ENCODE results near the gene FXR1. TPM values are rescaled to one million over a fixed set of nuclear protein-coding genes. Genes with fewer than 3 reads are reported as not detected.
A peak's percentile ranks its signal among the peaks of the same experiment; 100 is the strongest.
"Not testable (repeated sequence)": the region's sequence is repeated elsewhere in the genome, so short reads cannot be mapped to it uniquely, and the experiment has no call there.

Gene FXR1
- polyA plus RNA-seq, 4 donors: 42.7 to 143 (median 51.1) TPM

- WGBS, 3 donors: 82 to 94% (median 92%) methylated on average over 2 of the region's 2 CpGs
- no peaks in the 10 kb centered on the region for H3K4me1 ChIP-seq (ENCODE audit: control insufficient read depth in 3 of 3, insufficient read depth in 2 of 3, low read depth in 1 of 3, low read length in 2 of 3)
- DNase-seq (no peak), FAIRE-seq (no peak)
- no peaks in the 10 kb centered on the region for H3K9me3 ChIP-seq (ENCODE audit: control insufficient read depth in 2 of 2, insufficient read depth in 1 of 2, low read depth in 1 of 2, low read length in 1 of 2)
- no peak overlapping the region for H3K27ac ChIP-seq (ENCODE audit: low read depth in 1 of 3, low read length in 2 of 3)
- H3K27me3 ChIP-seq (ENCODE audit: control insufficient read depth in 3 of 3, insufficient read depth in 3 of 3, low read length in 3 of 3): no peaks in the 10 kb centered on the region
- no peak overlapping the region for H3K4me3 ChIP-seq (ENCODE audit: low read depth in 1 of 3, low read length in 3 of 3)
- peaks cover 0 to 8% (median 0%) of the 10 kb centered on the region in 3 donors for H3K36me3 ChIP-seq (ENCODE audit: control insufficient read depth in 3 of 3, insufficient read depth in 2 of 3, low read depth in 1 of 3, low read length in 3 of 3)
Measured at GRCh38 chr3:180981912-180982311, 69.4 kb downstream of the FXR1 start.

DNA sequence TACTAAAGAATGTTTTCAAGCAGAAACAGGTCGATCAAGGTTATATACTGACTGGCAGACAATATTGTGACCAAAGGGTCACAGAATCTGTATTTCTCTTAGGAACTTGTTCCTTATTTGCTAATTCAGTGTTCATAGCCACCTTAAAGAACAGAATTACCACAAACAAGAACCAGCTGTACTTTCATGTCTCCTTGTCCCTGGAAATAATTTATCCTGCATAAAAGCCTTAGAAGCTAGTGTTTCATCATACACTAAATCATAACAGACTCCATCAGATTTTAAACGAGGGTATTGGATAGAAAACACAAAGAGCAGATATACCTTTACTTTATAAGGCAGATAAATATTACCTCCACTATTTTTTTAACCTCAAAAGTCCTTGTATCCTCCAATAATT lies 70.7 kb downstream of the FXR1 start:
- Histone ChIP-seq H3K36me3 (ENCODE audit: control insufficient read depth in 3 of 3, insufficient read depth in 2 of 3, low read depth in 1 of 3, low read length in 3 of 3) (peaks cover 0 to 8% (median 0%) of the 10 kb centered on the region in 3 donors), H3K27ac (ENCODE audit: low read depth in 1 of 3, low read length in 2 of 3) (no peak overlapping the region), H3K4me3 (ENCODE audit: low read depth in 1 of 3, low read length in 3 of 3) (no peak overlapping the region), H3K9me3 (ENCODE audit: control insufficient read depth in 2 of 2, insufficient read depth in 1 of 2, low read depth in 1 of 2, low read length in 1 of 2) (no peaks in the 10 kb centered on the region), H3K4me1 (ENCODE audit: control insufficient read depth in 3 of 3, insufficient read depth in 2 of 3, low read depth in 1 of 3, low read length in 2 of 3) (no peaks in the 10 kb centered on the region), H3K27me3 (ENCODE audit: control insufficient read depth in 3 of 3, insufficient read depth in 3 of 3, low read length in 3 of 3) (no peaks in the 10 kb centered on the region)
- no peak for DNase-seq
- 43 to 67% (median 50%) methylated on average over 2 of the region's 2 CpGs for WGBS, 3 donors
- no peak for FAIRE-seq

DNA sequence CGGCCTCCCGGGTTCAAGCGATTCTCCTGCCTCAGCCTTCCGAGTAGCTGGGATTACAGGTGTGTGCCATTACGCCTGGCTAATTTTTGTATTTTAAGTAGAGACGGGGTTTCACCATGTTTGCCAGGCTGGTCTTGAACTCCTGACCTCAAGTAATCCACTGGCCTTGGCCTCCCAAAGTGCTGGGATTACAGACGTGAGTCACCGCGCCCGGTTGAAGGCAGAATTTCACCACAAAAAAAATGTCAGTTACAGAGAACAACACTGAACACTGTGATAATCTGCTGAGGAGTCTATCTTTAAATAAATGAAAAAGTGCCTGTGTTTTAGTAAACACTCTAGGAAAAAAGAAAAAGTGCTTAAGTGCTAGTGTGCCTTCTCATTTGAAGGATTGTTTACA lies 73.9 kb downstream of the FXR1 start:
- not testable (repeated sequence) for H3K27ac ChIP-seq (ENCODE audit: low read depth in 1 of 3, low read length in 2 of 3); H3K9me3 ChIP-seq (ENCODE audit: control insufficient read depth in 2 of 2, insufficient read depth in 1 of 2, low read depth in 1 of 2, low read length in 1 of 2); H3K27me3 ChIP-seq (ENCODE audit: control insufficient read depth in 3 of 3, insufficient read depth in 3 of 3, low read length in 3 of 3); H3K4me3 ChIP-seq (ENCODE audit: low read depth in 1 of 3, low read length in 3 of 3); H3K36me3 ChIP-seq (ENCODE audit: control insufficient read depth in 3 of 3, insufficient read depth in 2 of 3, low read depth in 1 of 3, low read length in 3 of 3); FAIRE-seq; H3K4me1 ChIP-seq (ENCODE audit: control insufficient read depth in 3 of 3, insufficient read depth in 2 of 3, low read depth in 1 of 3, low read length in 2 of 3); DNase-seq
- 90 to 92% (median 91%) methylated on average over 10 of the region's 10 CpGs for WGBS, 3 donors

GRCh38 chr3:180987344-180987743 lies 74.9 kb downstream of the FXR1 start:
- no peaks in the 10 kb centered on the region for H3K27me3 ChIP-seq (ENCODE audit: control insufficient read depth in 3 of 3, insufficient read depth in 3 of 3, low read length in 3 of 3)
- 94 to 98% (median 97%) methylated on average over 2 of the region's 2 CpGs for WGBS, 3 donors
- no peak overlapping the region for H3K27ac ChIP-seq (ENCODE audit: low read depth in 1 of 3, low read length in 2 of 3)
- no peaks in the 10 kb centered on the region for H3K36me3 ChIP-seq (ENCODE audit: control insufficient read depth in 3 of 3, insufficient read depth in 2 of 3, low read depth in 1 of 3, low read length in 3 of 3)
- H3K9me3 ChIP-seq (ENCODE audit: control insufficient read depth in 2 of 2, insufficient read depth in 1 of 2, low read depth in 1 of 2, low read length in 1 of 2): no peaks in the 10 kb centered on the region
- FAIRE-seq: no peak
- no peak for DNase-seq
- H3K4me3 ChIP-seq (ENCODE audit: low read depth in 1 of 3, low read length in 3 of 3): no peak overlapping the region
- H3K4me1 ChIP-seq (ENCODE audit: control insufficient read depth in 3 of 3, insufficient read depth in 2 of 3, low read depth in 1 of 3, low read length in 2 of 3): no peaks in the 10 kb centered on the region

GRCh38 chr3:180989291-180990163 lies 77.1 kb downstream of the FXR1 start, which contains the start of gene DNAJC19:
TSS of gene DNAJC19 (minus strand) at chr3:180989736. CDS start at chr3:180989602, 134 bp downstream.
- DNase-seq (peak; percentile 97 to 98), FAIRE-seq (no peak)
- Histone ChIP-seq H3K4me3 (ENCODE audit: low read depth in 1 of 3, low read length in 3 of 3) (peak within 1 kb of the TSS; percentile 67 to 88 (median 70)), H3K36me3 (ENCODE audit: control insufficient read depth in 3 of 3, insufficient read depth in 2 of 3, low read depth in 1 of 3, low read length in 3 of 3) (no peaks in the 10 kb centered on the region), H3K27me3 (ENCODE audit: control insufficient read depth in 3 of 3, insufficient read depth in 3 of 3, low read length in 3 of 3) (no peaks in the 10 kb centered on the region), H3K27ac (ENCODE audit: low read depth in 1 of 3, low read length in 2 of 3) (peak within 1 kb of the TSS; percentile 82 to 92 (median 90)), H3K4me1 (ENCODE audit: control insufficient read depth in 3 of 3, insufficient read depth in 2 of 3, low read depth in 1 of 3, low read length in 2 of 3) (no peaks in the 10 kb centered on the region), H3K9me3 (ENCODE audit: control insufficient read depth in 2 of 2, insufficient read depth in 1 of 2, low read depth in 1 of 2, low read length in 1 of 2) (no peaks in the 10 kb centered on the region)
- WGBS, 3 donors: 0 to 1% (median 0%) methylated on average over 43 of the region's 43 CpGs

DNA sequence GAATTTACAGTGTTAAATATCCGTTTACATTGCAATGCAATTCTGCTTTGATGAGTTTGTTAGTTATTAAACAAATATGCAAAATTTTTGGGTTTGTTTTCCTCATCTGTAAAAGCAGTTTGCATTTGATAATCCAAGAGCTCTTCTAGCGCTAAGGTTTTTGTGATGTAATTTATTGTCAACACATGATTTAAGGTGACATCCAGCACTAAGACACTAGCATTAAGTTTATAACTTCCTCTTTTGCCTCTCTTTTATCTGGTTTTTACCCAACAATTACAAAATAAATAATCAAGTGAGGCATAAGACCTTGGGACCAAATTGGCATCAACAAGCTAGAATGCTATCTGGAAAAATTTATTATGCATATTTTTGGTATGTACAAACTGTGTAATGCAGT lies 78.0 kb downstream of the FXR1 start:
- FAIRE-seq (no peak), DNase-seq (no peak)
- Histone ChIP-seq H3K9me3 (ENCODE audit: control insufficient read depth in 2 of 2, insufficient read depth in 1 of 2, low read depth in 1 of 2, low read length in 1 of 2) (no peaks in the 10 kb centered on the region), H3K4me1 (ENCODE audit: control insufficient read depth in 3 of 3, insufficient read depth in 2 of 3, low read depth in 1 of 3, low read length in 2 of 3) (no peaks in the 10 kb centered on the region), H3K4me3 (ENCODE audit: low read depth in 1 of 3, low read length in 3 of 3) (peak overlapping the region in 2 of 3 donors; percentile 70 to 88), H3K27me3 (ENCODE audit: control insufficient read depth in 3 of 3, insufficient read depth in 3 of 3, low read length in 3 of 3) (no peaks in the 10 kb centered on the region), H3K36me3 (ENCODE audit: control insufficient read depth in 3 of 3, insufficient read depth in 2 of 3, low read depth in 1 of 3, low read length in 3 of 3) (no peaks in the 10 kb centered on the region), H3K27ac (ENCODE audit: low read depth in 1 of 3, low read length in 2 of 3) (no peak overlapping the region)
- 17 to 26% (median 22%) methylated on average over 2 of the region's 2 CpGs for WGBS, 3 donors

GRCh38 chr3:180996415-180996932 lies 84.0 kb downstream of the FXR1 start:
- Histone ChIP-seq H3K4me1 (ENCODE audit: control insufficient read depth in 3 of 3, insufficient read depth in 2 of 3, low read depth in 1 of 3, low read length in 2 of 3) (no peaks in the 10 kb centered on the region), H3K4me3 (ENCODE audit: low read depth in 1 of 3, low read length in 3 of 3) (no peak overlapping the region), H3K36me3 (ENCODE audit: control insufficient read depth in 3 of 3, insufficient read depth in 2 of 3, low read depth in 1 of 3, low read length in 3 of 3) (no peaks in the 10 kb centered on the region), H3K27ac (ENCODE audit: low read depth in 1 of 3, low read length in 2 of 3) (no peak overlapping the region), H3K27me3 (ENCODE audit: control insufficient read depth in 3 of 3, insufficient read depth in 3 of 3, low read length in 3 of 3) (no peaks in the 10 kb centered on the region), H3K9me3 (ENCODE audit: control insufficient read depth in 2 of 2, insufficient read depth in 1 of 2, low read depth in 1 of 2, low read length in 1 of 2) (no peaks in the 10 kb centered on the region)
- FAIRE-seq (no peak), DNase-seq (no peak)
- WGBS, 3 donors: 86 to 90% (median 88%) methylated on average over 2 of the region's 2 CpGs

DNA sequence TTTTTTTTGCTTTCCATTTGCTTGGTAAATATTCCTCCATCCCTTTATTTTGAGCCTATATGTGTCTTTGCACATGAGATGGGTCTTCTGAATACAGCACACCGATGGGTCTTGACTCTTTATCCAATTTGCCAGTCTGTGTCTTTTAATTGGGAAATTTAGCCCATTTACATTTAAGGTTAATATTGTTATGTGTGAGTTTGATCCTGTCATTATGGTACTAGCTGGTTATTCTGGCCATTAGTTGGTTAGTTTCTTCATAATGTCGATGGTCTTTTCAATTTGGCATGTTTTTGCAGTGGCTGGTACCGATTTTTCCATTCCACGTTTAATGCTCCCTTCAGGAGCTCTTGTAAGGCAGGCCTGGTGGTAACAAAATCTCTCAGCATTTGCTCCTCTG lies 89.9 kb downstream of the FXR1 start:
- H3K4me3 ChIP-seq (ENCODE audit: low read depth in 1 of 3, low read length in 3 of 3); H3K4me1 ChIP-seq (ENCODE audit: control insufficient read depth in 3 of 3, insufficient read depth in 2 of 3, low read depth in 1 of 3, low read length in 2 of 3); H3K9me3 ChIP-seq (ENCODE audit: control insufficient read depth in 2 of 2, insufficient read depth in 1 of 2, low read depth in 1 of 2, low read length in 1 of 2); DNase-seq; H3K36me3 ChIP-seq (ENCODE audit: control insufficient read depth in 3 of 3, insufficient read depth in 2 of 3, low read depth in 1 of 3, low read length in 3 of 3); H3K27ac ChIP-seq (ENCODE audit: low read depth in 1 of 3, low read length in 2 of 3); H3K27me3 ChIP-seq (ENCODE audit: control insufficient read depth in 3 of 3, insufficient read depth in 3 of 3, low read length in 3 of 3); FAIRE-seq: not testable (repeated sequence)
- WGBS, 3 donors: 84 to 87% (median 87%) methylated on average over 4 of the region's 4 CpGs
